ENCODE results near the gene SRSF11. TPM values are rescaled to one million over a fixed set of nuclear protein-coding genes. Genes with fewer than 3 reads are reported as not detected.

The SRSF11 gene
- total RNA-seq, 2 experiments from 2014 or later: 172 to 173 TPM

GRCh38 chr1:70228670-70229069, 7.5 kb downstream of the SRSF11 start:
- Mint-ChIP-seq H3K4me1 (ENCODE audit: low read depth) (peaks cover 38% of the 10 kb centered on the region), H3K27ac (no peak overlapping the region), H3K27me3 (ENCODE audit: low read depth) (no peaks in the 10 kb centered on the region), H3K9me3 (no peaks in the 10 kb centered on the region), H3K4me3 (no peak overlapping the region), H3K36me3 (ENCODE audit: low read depth) (peaks cover 29% of the 10 kb centered on the region)
- no peak for DNase-seq
- intact Hi-C loops (cut with micrococcal nuclease): loop anchor here (5.0 kb wide), 1 partner anchor 839 kb away; no protein-coding TSS in a partner anchor
- CTCF ChIA-PET: interaction anchor here (0.6 kb wide), 2 partner anchors 19 to 62 kb away, joined by 3 to 4 read pairs; no protein-coding TSS in a partner anchor

DNA sequence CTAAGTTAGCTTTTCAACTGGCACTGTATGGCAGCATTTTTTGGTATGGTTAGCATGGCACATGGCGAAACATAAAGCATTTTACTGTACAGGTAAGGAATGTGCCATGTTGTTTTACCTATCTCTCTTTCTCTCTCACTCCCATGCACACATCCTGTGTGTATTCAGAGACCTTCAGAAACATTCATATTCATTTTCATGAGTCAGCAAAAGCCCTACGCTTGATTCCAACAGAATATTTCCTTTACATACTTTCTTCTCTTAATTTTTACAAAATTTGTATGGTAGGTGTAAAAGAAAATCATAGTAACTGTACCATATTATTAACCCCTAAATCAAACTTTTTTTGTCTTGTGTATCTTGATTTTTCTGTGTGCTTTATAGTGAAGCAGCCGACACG, 10.3 kb downstream of the SRSF11 start:
- no peak for DNase-seq
- Mint-ChIP-seq H3K27me3 (ENCODE audit: low read depth) (no peaks in the 10 kb centered on the region), H3K4me3 (no peak overlapping the region), H3K4me1 (ENCODE audit: low read depth) (peaks cover 15% of the 10 kb centered on the region), H3K36me3 (ENCODE audit: low read depth) (peaks cover 37% of the 10 kb centered on the region), H3K27ac (no peak overlapping the region), H3K9me3 (no peaks in the 10 kb centered on the region)
- intact Hi-C loops (cut with micrococcal nuclease): no loop called here
- CTCF ChIA-PET: interaction anchor here (0.6 to 0.7 kb wide), 2 partner anchors 22 to 179 kb away, joined by 3 read pairs; no protein-coding TSS in a partner anchor

DNA sequence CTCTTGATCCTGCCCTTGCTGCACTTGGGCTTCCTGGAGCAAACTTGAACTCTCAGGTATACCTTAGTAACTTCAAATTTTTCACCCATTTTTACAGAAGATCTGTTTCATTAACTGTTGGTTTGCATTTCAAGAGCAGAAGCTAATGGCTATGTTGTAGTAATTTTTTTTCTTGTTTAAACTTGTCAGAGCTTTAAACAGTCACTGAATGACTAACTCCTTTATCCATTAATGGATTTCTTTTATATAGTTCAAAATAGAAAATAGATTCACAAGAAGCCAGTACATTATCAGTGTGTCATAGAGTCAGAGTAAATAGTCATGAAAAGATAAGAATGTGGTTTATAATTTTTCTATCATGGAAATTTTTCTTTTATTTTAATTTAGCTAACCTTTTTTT, 13.6 kb downstream of the SRSF11 start:
- Mint-ChIP-seq H3K36me3 (ENCODE audit: low read depth) (peaks cover 42% of the 10 kb centered on the region), H3K9me3 (no peaks in the 10 kb centered on the region), H3K4me3 (no peak overlapping the region), H3K27ac (no peak overlapping the region), H3K4me1 (ENCODE audit: low read depth) (no peaks in the 10 kb centered on the region), H3K27me3 (ENCODE audit: low read depth) (no peaks in the 10 kb centered on the region)
- CTCF ChIA-PET: no interaction called here
- no peak for DNase-seq
- intact Hi-C loops (cut with micrococcal nuclease): no loop called here

DNA sequence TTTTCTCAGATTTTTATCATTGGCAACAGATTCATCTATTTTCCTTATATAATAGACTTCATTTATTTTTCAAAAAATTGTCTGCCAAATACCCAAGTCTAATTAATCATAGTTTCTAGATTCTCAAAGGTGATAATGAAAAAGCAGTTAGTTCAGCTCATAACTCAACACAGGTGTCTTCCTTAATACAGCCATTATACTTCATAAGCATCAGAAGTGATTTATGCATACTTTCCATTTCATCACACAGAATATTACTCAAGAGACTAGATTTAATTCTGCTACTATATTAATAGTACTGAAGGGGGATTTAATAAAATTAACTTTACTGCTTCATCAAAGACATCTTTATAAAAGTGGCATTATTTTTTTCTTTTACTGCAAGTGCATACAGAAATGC, 18.8 kb downstream of the SRSF11 start:
- Mint-ChIP-seq H3K9me3 (no peaks in the 10 kb centered on the region), H3K36me3 (ENCODE audit: low read depth) (peaks cover 42% of the 10 kb centered on the region), H3K27me3 (ENCODE audit: low read depth) (no peaks in the 10 kb centered on the region), H3K4me1 (ENCODE audit: low read depth) (peaks cover 4% of the 10 kb centered on the region), H3K27ac (no peak overlapping the region), H3K4me3 (no peak overlapping the region)
- CTCF ChIA-PET: interaction anchor here (1.1 kb wide), 1 partner anchor 44 kb away, joined by 4 read pairs; no protein-coding TSS in a partner anchor
- intact Hi-C loops (cut with micrococcal nuclease): no loop called here
- no peak for DNase-seq

DNA sequence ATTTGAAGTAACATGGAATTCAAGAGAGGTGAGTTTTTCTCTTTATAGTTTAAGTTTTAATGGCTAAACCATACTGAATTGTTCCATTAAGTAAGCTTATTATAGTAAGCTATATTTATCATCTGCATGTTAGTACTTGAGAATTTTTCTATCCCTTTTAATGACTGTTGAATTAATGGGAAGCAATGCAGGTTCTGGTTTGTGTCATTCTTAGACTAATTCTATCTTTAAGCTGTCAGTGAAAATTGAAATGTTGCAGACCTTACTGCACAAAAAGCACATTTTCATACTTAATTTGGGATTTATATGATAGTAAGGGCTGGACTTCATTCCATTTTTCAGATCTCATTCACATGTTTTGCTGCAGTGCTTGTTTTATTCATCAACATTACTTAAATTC, 25.9 kb downstream of the SRSF11 start:
- H3K4me3 Mint-ChIP-seq: no peak overlapping the region
- CTCF ChIA-PET: no interaction called here
- no peak for DNase-seq
- peaks cover 59% of the 10 kb centered on the region for H3K36me3 Mint-ChIP-seq (ENCODE audit: low read depth)
- intact Hi-C loops (cut with micrococcal nuclease): loop anchor here (1.0 to 5.0 kb wide), 5 partner anchors 26 to 265 kb away; partner anchors contain the start of genes ANKRD13C, CTH, LRRC40 and SRSF11
- no peaks in the 10 kb centered on the region for H3K27me3 Mint-ChIP-seq (ENCODE audit: low read depth)
- H3K27ac Mint-ChIP-seq: peak overlapping the region; percentile 84
- H3K9me3 Mint-ChIP-seq: no peaks in the 10 kb centered on the region
- peaks cover 34% of the 10 kb centered on the region for H3K4me1 Mint-ChIP-seq (ENCODE audit: low read depth)

DNA sequence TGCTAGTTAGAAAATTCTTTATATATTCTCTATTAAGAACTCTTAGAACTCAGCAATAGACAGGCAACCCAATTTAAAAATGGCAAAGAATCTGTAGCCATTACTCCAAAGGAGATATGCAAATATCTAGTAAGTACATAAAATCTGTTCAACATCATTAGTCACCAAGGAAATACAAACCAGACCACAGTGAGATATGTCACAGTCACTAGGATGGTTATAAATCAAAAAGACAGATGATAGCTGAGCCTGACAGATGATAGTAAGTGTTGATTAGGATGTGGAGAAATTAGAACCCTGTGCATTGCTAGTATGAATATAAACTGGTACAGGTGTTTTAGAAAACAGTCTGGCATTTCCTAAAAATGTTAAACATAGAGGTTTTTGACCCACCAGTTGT, 26.6 kb downstream of the SRSF11 start:
- Mint-ChIP-seq H3K36me3 (ENCODE audit: low read depth) (peaks cover 59% of the 10 kb centered on the region), H3K27me3 (ENCODE audit: low read depth) (no peaks in the 10 kb centered on the region), H3K4me3 (no peak overlapping the region), H3K4me1 (ENCODE audit: low read depth) (peaks cover 34% of the 10 kb centered on the region), H3K27ac (peak overlapping the region; percentile 84), H3K9me3 (no peaks in the 10 kb centered on the region)
- DNase-seq: no peak
- CTCF ChIA-PET: no interaction called here
- intact Hi-C loops (cut with micrococcal nuclease): loop anchor here (1.0 to 5.0 kb wide), 5 partner anchors 26 to 265 kb away; partner anchors contain the start of genes ANKRD13C, CTH, LRRC40 and SRSF11

DNA sequence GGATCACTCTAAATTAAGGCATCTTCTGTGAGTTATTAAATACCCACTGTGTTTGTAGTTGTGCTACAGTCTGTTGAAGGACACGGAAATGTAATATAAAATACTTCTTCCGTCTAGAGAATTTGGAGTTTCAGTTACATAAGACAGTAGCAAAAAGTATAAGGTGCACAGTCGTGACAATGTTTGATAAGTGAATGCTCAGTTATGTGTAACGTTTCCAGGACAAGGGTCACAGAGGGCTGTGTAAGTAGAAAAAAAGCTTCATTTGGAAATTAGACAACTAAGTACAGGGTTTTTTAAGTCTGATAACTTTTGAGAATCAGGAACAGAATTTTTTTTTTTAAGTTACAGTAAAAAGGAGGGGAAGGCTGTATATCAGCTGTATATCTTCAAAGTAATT, 27.5 kb downstream of the SRSF11 start:
- intact Hi-C loops (cut with micrococcal nuclease): loop anchor here (5.0 kb wide), 2 partner anchors 164 to 264 kb away; partner anchors contain the start of gene CTH
- DNase-seq: no peak
- Mint-ChIP-seq H3K36me3 (ENCODE audit: low read depth) (peaks cover 56% of the 10 kb centered on the region), H3K4me3 (no peak overlapping the region), H3K4me1 (ENCODE audit: low read depth) (peaks cover 34% of the 10 kb centered on the region), H3K27me3 (ENCODE audit: low read depth) (no peaks in the 10 kb centered on the region), H3K27ac (peak overlapping the region; percentile 84), H3K9me3 (no peaks in the 10 kb centered on the region)
- CTCF ChIA-PET: no interaction called here

GRCh38 chr1:70256664-70257063, 35.5 kb downstream of the SRSF11 start:
- no peaks in the 10 kb centered on the region for H3K4me1 Mint-ChIP-seq (ENCODE audit: low read depth)
- H3K4me3 Mint-ChIP-seq: no peak overlapping the region
- CTCF ChIA-PET: no interaction called here
- peak overlapping the region; percentile 30 for H3K27ac Mint-ChIP-seq
- H3K9me3 Mint-ChIP-seq: no peaks in the 10 kb centered on the region
- DNase-seq: no peak
- H3K36me3 Mint-ChIP-seq (ENCODE audit: low read depth): peaks cover 7% of the 10 kb centered on the region
- H3K27me3 Mint-ChIP-seq (ENCODE audit: low read depth): no peaks in the 10 kb centered on the region
- intact Hi-C loops (cut with micrococcal nuclease): no loop called here

- no peaks in the 10 kb centered on the region for H3K27me3 Mint-ChIP-seq (ENCODE audit: low read depth)
- CTCF ChIA-PET: no interaction called here
Measured at GRCh38 chr1:70264839-70265238, 43.7 kb downstream of the SRSF11 start.

GRCh38 chr1:70265946-70266345, 44.8 kb downstream of the SRSF11 start:
- Mint-ChIP-seq H3K27ac (no peak overlapping the region), H3K9me3 (peaks cover 6% of the 10 kb centered on the region), H3K36me3 (ENCODE audit: low read depth) (peaks cover 29% of the 10 kb centered on the region), H3K27me3 (ENCODE audit: low read depth) (no peaks in the 10 kb centered on the region), H3K4me3 (no peak overlapping the region), H3K4me1 (ENCODE audit: low read depth) (no peaks in the 10 kb centered on the region)
- intact Hi-C loops (cut with micrococcal nuclease): no loop called here
- DNase-seq: no peak
- CTCF ChIA-PET: no interaction called here

More at GRCh38 chr1:70264839-70265238, 43.7 kb downstream of the SRSF11 start:
- Mint-ChIP-seq H3K4me1 (ENCODE audit: low read depth) (no peaks in the 10 kb centered on the region), H3K4me3 (no peak overlapping the region), H3K9me3 (peaks cover 6% of the 10 kb centered on the region), H3K27ac (peak overlapping the region; percentile 32), H3K36me3 (ENCODE audit: low read depth) (peaks cover 32% of the 10 kb centered on the region)
- DNase-seq: no peak
- intact Hi-C loops (cut with micrococcal nuclease): no loop called here

- Mint-ChIP-seq H3K9me3 (no peaks in the 10 kb centered on the region), H3K27me3 (ENCODE audit: low read depth) (no peaks in the 10 kb centered on the region), H3K27ac (no peak overlapping the region), H3K4me1 (ENCODE audit: low read depth) (no peaks in the 10 kb centered on the region), H3K36me3 (ENCODE audit: low read depth) (peaks cover 26% of the 10 kb centered on the region), H3K4me3 (no peak overlapping the region)
- intact Hi-C loops (cut with micrococcal nuclease): no loop called here
- DNase-seq: no peak
- CTCF ChIA-PET: no interaction called here
Measured at GRCh38 chr1:70277875-70278274, 56.7 kb downstream of the SRSF11 start.

- CTCF ChIA-PET: interaction anchor here (0.7 kb wide), 1 partner anchor 26 kb away, joined by 3 read pairs; no protein-coding TSS in a partner anchor
Measured at GRCh38 chr1:70278710-70279109, 57.5 kb downstream of the SRSF11 start.

GRCh38 chr1:70284366-70284765, 63.2 kb downstream of the SRSF11 start:
- Mint-ChIP-seq H3K4me1 (ENCODE audit: low read depth) (no peaks in the 10 kb centered on the region), H3K27me3 (ENCODE audit: low read depth) (no peaks in the 10 kb centered on the region), H3K4me3 (no peak overlapping the region), H3K9me3 (no peaks in the 10 kb centered on the region), H3K27ac (no peak overlapping the region), H3K36me3 (ENCODE audit: low read depth) (peaks cover 12% of the 10 kb centered on the region)
- intact Hi-C loops (cut with micrococcal nuclease): no loop called here
- DNase-seq: no peak
- CTCF ChIA-PET: interaction anchor here (0.5 to 0.9 kb wide), 2 partner anchors 44 to 63 kb away, joined by 4 to 5 read pairs; partner anchors contain the start of gene SRSF11

More at GRCh38 chr1:70278710-70279109, 57.5 kb downstream of the SRSF11 start:
- Mint-ChIP-seq H3K27ac (no peak overlapping the region), H3K36me3 (ENCODE audit: low read depth) (peaks cover 22% of the 10 kb centered on the region), H3K27me3 (ENCODE audit: low read depth) (no peaks in the 10 kb centered on the region), H3K9me3 (no peaks in the 10 kb centered on the region), H3K4me1 (ENCODE audit: low read depth) (no peaks in the 10 kb centered on the region), H3K4me3 (no peak overlapping the region)
- no peak for DNase-seq
- intact Hi-C loops (cut with micrococcal nuclease): no loop called here

Measured in activated naive CD4-positive, alpha-beta T cell treated with anti-CD3 and anti-CD28 coated beads for 36 hours (primary cell).